Parathyroid adenoma (tissue), 2 donors: ENCODE measurements around the gene THSD4.

Experiments used
- H2AFZ ChIP-seq: fragments of 300-600 bp; sonication (generic); one replicate; pipeline ENCODE4 v1.7.0; 2017; ENCODE audit warnings: antibody characterized with exemption, mild to moderate bottlenecking
- H3K27ac ChIP-seq: fragments of 300-600 bp; sonication (generic); one replicate; pipeline ENCODE4 v1.7.0; 2017
- H3K27me3 ChIP-seq: fragments of 300-600 bp; sonication (generic); one replicate; pipeline ENCODE4 v1.7.0; 2017; ENCODE audit warnings: low read length; ENCODE audit not compliant: control insufficient read depth, insufficient read depth
- H3K36me3 ChIP-seq: fragments of 300-600 bp; sonication (generic); one replicate; pipeline ENCODE4 v1.7.0; 2017; ENCODE audit warnings: low read length; ENCODE audit not compliant: control insufficient read depth, insufficient read depth
- H3K4me1 ChIP-seq: fragments of 300-600 bp; sonication (generic); one replicate; pipeline ENCODE4 v1.7.0; 2017; ENCODE audit warnings: control low read depth
- H3K4me2 ChIP-seq: fragments of 300-600 bp; sonication (generic); one replicate; pipeline ENCODE4 v1.7.0; 2017; ENCODE audit warnings: low read length
- H3K4me3 ChIP-seq: fragments of 300-600 bp; sonication (generic); one replicate; pipeline ENCODE4 v1.7.0; 2017; ENCODE audit warnings: low read depth, low read length
- H3K79me2 ChIP-seq: fragments of 300-600 bp; sonication (generic); one replicate; pipeline ENCODE4 v1.7.0; 2017; ENCODE audit warnings: control low read depth
- H3K9ac ChIP-seq: fragments of 300-600 bp; sonication (generic); one replicate; pipeline ENCODE4 v1.7.0; 2017; ENCODE audit warnings: mild to moderate bottlenecking
- H3K9me3 ChIP-seq: fragments of 300-600 bp; sonication (generic); one replicate; pipeline ENCODE4 v1.7.0; 2017; ENCODE audit warnings: low read length; ENCODE audit not compliant: control insufficient read depth
- TF ChIP-seq, protein P1 (sequence below): fragments of 300-600 bp; sonication (generic); IDR thresholded peaks from one replicate; pipeline ENCODE4 v1.7.0; 2017; ENCODE audit warnings: antibody characterized with exemption, mild to moderate bottlenecking
- donor health status: primary hyperparathyroidism.

THSD4 gene

GRCh38 chr15:71293723-71294122 is 178.5 kb downstream of the THSD4 start:
- TF ChIP-seq, protein P1, sequence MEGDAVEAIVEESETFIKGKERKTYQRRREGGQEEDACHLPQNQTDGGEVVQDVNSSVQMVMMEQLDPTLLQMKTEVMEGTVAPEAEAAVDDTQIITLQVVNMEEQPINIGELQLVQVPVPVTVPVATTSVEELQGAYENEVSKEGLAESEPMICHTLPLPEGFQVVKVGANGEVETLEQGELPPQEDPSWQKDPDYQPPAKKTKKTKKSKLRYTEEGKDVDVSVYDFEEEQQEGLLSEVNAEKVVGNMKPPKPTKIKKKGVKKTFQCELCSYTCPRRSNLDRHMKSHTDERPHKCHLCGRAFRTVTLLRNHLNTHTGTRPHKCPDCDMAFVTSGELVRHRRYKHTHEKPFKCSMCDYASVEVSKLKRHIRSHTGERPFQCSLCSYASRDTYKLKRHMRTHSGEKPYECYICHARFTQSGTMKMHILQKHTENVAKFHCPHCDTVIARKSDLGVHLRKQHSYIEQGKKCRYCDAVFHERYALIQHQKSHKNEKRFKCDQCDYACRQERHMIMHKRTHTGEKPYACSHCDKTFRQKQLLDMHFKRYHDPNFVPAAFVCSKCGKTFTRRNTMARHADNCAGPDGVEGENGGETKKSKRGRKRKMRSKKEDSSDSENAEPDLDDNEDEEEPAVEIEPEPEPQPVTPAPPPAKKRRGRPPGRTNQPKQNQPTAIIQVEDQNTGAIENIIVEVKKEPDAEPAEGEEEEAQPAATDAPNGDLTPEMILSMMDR, result no peak
- H3K27ac ChIP-seq, result no peak overlapping the region
- no peak overlapping the region for H3K4me3 ChIP-seq
- H3K27me3 ChIP-seq, result no peaks in the 10 kb centered on the region
- H3K4me2 ChIP-seq, result no peak overlapping the region
- H3K36me3 ChIP-seq, result no peaks in the 10 kb centered on the region
- no peak overlapping the region for H3K9ac ChIP-seq
- H3K79me2 ChIP-seq, result no peaks in the 10 kb centered on the region
- no peak overlapping the region for H2AFZ ChIP-seq
- H3K9me3 ChIP-seq, result no peaks in the 10 kb centered on the region
- no peaks in the 10 kb centered on the region for H3K4me1 ChIP-seq

- no peaks in the 10 kb centered on the region for H3K27me3 ChIP-seq
- H3K4me3 ChIP-seq, result no peak overlapping the region
- no peaks in the 10 kb centered on the region for H3K79me2 ChIP-seq
- no peaks in the 10 kb centered on the region for H3K4me1 ChIP-seq
- H3K9ac ChIP-seq, result no peak overlapping the region
- no peak overlapping the region for H3K4me2 ChIP-seq
- TF ChIP-seq, protein P1, result no peak
- H3K27ac ChIP-seq, result no peak overlapping the region
- no peak overlapping the region for H2AFZ ChIP-seq
- no peaks in the 10 kb centered on the region for H3K36me3 ChIP-seq
- H3K9me3 ChIP-seq, result no peaks in the 10 kb centered on the region
Measured at GRCh38 chr15:71294251-71294910, 179.1 kb downstream of the THSD4 start.

- Histone ChIP-seq H3K9ac (no peak overlapping the region), H3K4me3 (no peak overlapping the region), H3K27ac (no peak overlapping the region), H3K9me3 (no peaks in the 10 kb centered on the region), H3K79me2 (no peaks in the 10 kb centered on the region), H3K4me2 (no peak overlapping the region), H3K36me3 (no peaks in the 10 kb centered on the region), H2AFZ (no peak overlapping the region), H3K27me3 (no peaks in the 10 kb centered on the region), H3K4me1 (no peaks in the 10 kb centered on the region)
- TF ChIP-seq, protein P1, result no peak
Measured at GRCh38 chr15:71294911-71295602, 179.8 kb downstream of the THSD4 start.

DNA sequence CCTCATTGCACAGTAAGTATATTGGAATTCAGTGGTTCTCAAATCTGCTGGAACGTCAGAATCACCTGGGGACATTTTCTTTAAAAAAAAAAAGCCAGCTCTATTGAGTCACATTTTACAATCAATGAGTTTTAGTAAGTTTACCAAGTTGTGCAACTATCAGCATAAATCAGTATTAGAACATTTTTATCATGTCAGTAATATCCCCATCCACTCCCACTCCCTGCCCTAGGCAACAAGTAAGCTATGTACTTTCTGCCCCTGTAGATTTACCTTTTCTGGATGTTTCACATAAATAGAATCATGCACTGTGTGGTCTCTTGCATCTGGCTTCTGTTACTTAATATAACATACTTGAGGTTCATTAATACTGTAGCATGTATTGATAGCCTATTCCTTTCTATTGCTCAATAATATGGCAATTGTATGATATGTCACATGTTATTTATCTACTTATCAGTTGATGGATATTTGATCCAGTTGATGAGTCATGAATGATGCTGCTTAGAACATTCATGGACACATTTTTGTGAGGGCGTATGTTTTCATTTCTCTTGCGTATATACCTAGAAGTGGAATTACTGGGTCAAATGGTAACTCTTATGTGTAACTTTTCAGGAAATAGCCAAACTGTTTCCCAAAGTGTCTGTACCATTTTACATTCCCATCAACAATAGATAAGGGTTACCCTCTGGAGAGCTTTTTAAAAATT is 180.5 kb downstream of the THSD4 start:
- no peak overlapping the region for H3K27ac ChIP-seq
- no peaks in the 10 kb centered on the region for H3K27me3 ChIP-seq
- no peaks in the 10 kb centered on the region for H3K4me1 ChIP-seq
- H3K9ac ChIP-seq, result no peak overlapping the region
- H3K79me2 ChIP-seq, result no peaks in the 10 kb centered on the region
- TF ChIP-seq, protein P1, result no peak
- H3K36me3 ChIP-seq, result no peaks in the 10 kb centered on the region
- H3K4me3 ChIP-seq, result no peak overlapping the region
- no peak overlapping the region for H2AFZ ChIP-seq
- H3K9me3 ChIP-seq, result no peaks in the 10 kb centered on the region
- H3K4me2 ChIP-seq, result no peak overlapping the region
